Endothelial cell of umbilical vein (primary cell): ENCODE measurements around the gene BLOC1S6. TPM values are rescaled to one million over a fixed set of nuclear protein-coding genes. Genes with fewer than 3 reads are reported as not detected.

ENCODE experiments used
- BruUV-seq: library from RNA; stranded (reverse); fragments of 400-500 nt; replicated peaks from 2 replicates; lab custom pipeline; 2021; lab: Mats Ljungman, UMichigan
- CTCF ChIA-PET: fragments of 300-600, 350-600 bp; sonication (Branson Sonifier 250); formaldehyde crosslinking; loops from one replicate; lab custom pipeline; 2021; ENCODE audit warnings: antibody characterized with exemption, inconsistent platforms; lab: Charles Lee
- POLR2A ChIA-PET: fragments of 300-600, 350-600 bp; sonication (Branson Sonifier 250); formaldehyde crosslinking; loops from one replicate; lab custom pipeline; 2021; ENCODE audit warnings: antibody characterized with exemption, inconsistent platforms; lab: Charles Lee
- DNase-seq: peaks from one replicate; pipeline ENCODE4 v3.0.0-alpha.2; 2011; ENCODE audit warnings: low read depth, low spot score
- FAIRE-seq: peaks from 2 replicates; lab custom pipeline; 2011; peaks lifted over from hg19 to GRCh38; lab: Jason Lieb, UNC
- H2AFZ ChIP-seq: 2 replicates; pipeline ENCODE4 v1.6.0; 2012; ENCODE audit warnings: low read depth, low read length, control low read depth, inconsistent platforms
- H3K27ac ChIP-seq: 2 replicates; pipeline ENCODE4 v1.5.1; 2011; ENCODE audit warnings: low read depth, mild to moderate bottlenecking, control low read depth, low read length, moderate library complexity; ENCODE audit not compliant: insufficient read depth
- H3K27me3 ChIP-seq, 2 experiments: 2 replicates each; pipeline versions ENCODE4 v1.6.0 to v1.6.1; 2011; ENCODE audit warnings: low read length in 2 of 2, mixed read lengths in 1 of 2; ENCODE audit not compliant: control insufficient read depth in 2 of 2, insufficient read depth in 2 of 2
- H3K36me3 ChIP-seq, 2 experiments: 2 replicates in 1 of 2; 3 replicates in 1 of 2; pipeline ENCODE4 v1.5.1; 2011; ENCODE audit warnings: low read length in 2 of 2, mild to moderate bottlenecking in 1 of 2, moderate library complexity in 1 of 2; ENCODE audit not compliant: control insufficient read depth in 2 of 2, insufficient read depth in 2 of 2; ENCODE audit errors: extremely low read depth in 1 of 2
- H3K4me1 ChIP-seq: 3 replicates; pipeline ENCODE4 v1.5.1; 2011; ENCODE audit warnings: mild to moderate bottlenecking, low read length; ENCODE audit not compliant: control insufficient read depth, insufficient read depth; ENCODE audit errors: extremely low read depth
- H3K4me2 ChIP-seq: 2 replicates; pipeline ENCODE4 v1.6.1; 2011; ENCODE audit warnings: low read length, control low read depth, mixed read lengths; ENCODE audit not compliant: insufficient read depth
- H3K4me3 ChIP-seq, 3 experiments: fragments of 200-600 bp in 1 of 3; sonication (generic), shearing (Covaris generic) in 1 of 3; replicated peaks in 1 of 3; 2 replicates each; pipeline ENCODE4 v1.5.1; 2011 to 2016; ENCODE audit warnings: control low read depth in 3 of 3, low read length in 3 of 3, mild to moderate bottlenecking in 2 of 3, inconsistent platforms in 1 of 3, low read depth in 1 of 3, moderate library complexity in 1 of 3; ENCODE audit not compliant: insufficient read depth in 1 of 3
- H3K79me2 ChIP-seq: 2 replicates; pipeline ENCODE4 v1.6.0; 2012; ENCODE audit warnings: low read length, inconsistent platforms; ENCODE audit not compliant: control insufficient read depth, insufficient read depth
- H3K9ac ChIP-seq: replicated peaks from 2 replicates; pipeline ENCODE3; 2011; ENCODE audit warnings: low read length, control low read depth; ENCODE audit not compliant: insufficient read depth; ENCODE audit errors: extremely low read depth
- H3K9me1 ChIP-seq: replicated peaks from 3 replicates; pipeline ENCODE4 v1.6.0; 2011; ENCODE audit warnings: mild to moderate bottlenecking, low read length; ENCODE audit not compliant: control insufficient read depth, insufficient read depth; ENCODE audit errors: extremely low read depth
- H3K9me3 ChIP-seq: replicated peaks from 2 replicates; pipeline ENCODE4 v1.5.1; 2012; ENCODE audit warnings: low read length, inconsistent platforms; ENCODE audit not compliant: control insufficient read depth, insufficient read depth
- H4K20me1 ChIP-seq: replicated peaks from 2 replicates; pipeline ENCODE3; 2011; ENCODE audit warnings: mild to moderate bottlenecking, low read length; ENCODE audit not compliant: control insufficient read depth, insufficient read depth; ENCODE audit errors: extremely low read depth
- EZH2 ChIP-seq: IDR thresholded peaks from 2 replicates; pipeline ENCODE4 v1.6.1; 2012; ENCODE audit warnings: borderline replicate concordance, low read depth, mild to moderate bottlenecking, moderate library complexity, low read length, inconsistent platforms; ENCODE audit not compliant: severe bottlenecking
- FOS ChIP-seq: IDR thresholded peaks from 2 replicates; pipeline ENCODE4 v1.6.1; 2011; ENCODE audit warnings: mild to moderate bottlenecking, low read length, moderate library complexity, borderline replicate concordance; ENCODE audit not compliant: insufficient read depth
- GATA2 ChIP-seq: IDR thresholded peaks from 2 replicates; pipeline ENCODE4 v1.7.0; 2011; ENCODE audit warnings: low read depth, mild to moderate bottlenecking, moderate library complexity, mixed read lengths, low read length; ENCODE audit not compliant: insufficient read length, insufficient read depth
- JUN ChIP-seq: IDR thresholded peaks from 2 replicates; pipeline ENCODE4 v1.6.1; 2011; ENCODE audit warnings: borderline replicate concordance, low read depth; ENCODE audit not compliant: insufficient read length, insufficient read depth
- MYC ChIP-seq: IDR thresholded peaks from one replicate; pipeline ENCODE4 v1.6.1; 2011; ENCODE audit warnings: mild to moderate bottlenecking, low read depth, low read length
- POLR2A ChIP-seq: IDR thresholded peaks from 2 replicates; pipeline ENCODE4 v1.6.1; 2012; ENCODE audit warnings: low read depth, mild to moderate bottlenecking, control low read depth, low read length
- POLR2AphosphoS5 ChIP-seq: IDR thresholded peaks from 2 replicates; pipeline ENCODE4 v1.6.1; 2012; ENCODE audit warnings: low read depth, mild to moderate bottlenecking, control low read depth, low read length, moderate library complexity; ENCODE audit not compliant: insufficient read depth
- dilution Hi-C: fragments of 300-500 bp; cut with MboI; formaldehyde crosslinking; loops from one replicate; pipeline ENCODE4 v1.15.0; 2019; ENCODE audit warnings: low sequenced_read_pairs; ENCODE audit not compliant: extremely low pct_ligation_motif_present
- intact Hi-C: fragments of 100-400 bp; cut with micrococcal nuclease; formaldehyde crosslinking; loops from one replicate; pipeline ENCODE4 v1.10.0; 2022
- polyA plus RNA-seq, 4 experiments: library from polyadenylated mRNA; depleted of rRNA in 3 of 4; stranded (reverse) in 3 of 4; unstranded in 1 of 4; fragments of >200 nt; gene quantifications; 2 replicates each; pipeline versions ENCODE4 v1.2.1 to v1.2.3, GENCODE V29; 2011 to 2012; ENCODE audit warnings: missing spikeins in 1 of 4
- total RNA-seq: library from RNA; stranded (reverse); gene quantifications from 2 replicates; pipeline ENCODE4 v1.2.3, GENCODE V29; 2021
- TF ChIP-seq, protein P1 (sequence below): IDR thresholded peaks from 2 replicates; pipeline ENCODE4 v1.6.1; 2011; ENCODE audit not compliant: insufficient read depth, insufficient read length
- TF ChIP-seq, protein P2 (sequence below), 2 donors: IDR thresholded peaks; 1 replicate in 1 of 2; 2 replicates in 1 of 2; pipeline ENCODE4 v1.5.1; 2011; ENCODE audit warnings: low read length in 2 of 2, mild to moderate bottlenecking in 2 of 2, moderate library complexity in 2 of 2, control low read depth in 1 of 2, inconsistent platforms in 1 of 2, low read depth in 1 of 2; ENCODE audit not compliant: insufficient read depth in 1 of 2; ENCODE audit errors: extremely low read depth in 1 of 2

Gene BLOC1S6
- total and polyA plus RNA-seq, 2 donors (not counting 3 experiments of a cell fraction or from before 2014, with no cell fraction given), result 8.2 to 39.2 TPM

- no peaks in the 10 kb centered on the region for H3K36me3 ChIP-seq
- DNase-seq (peak; percentile 13), FAIRE-seq (no peak)
- H3K4me2 ChIP-seq, result peak overlapping the region; percentile 82
- POLR2A ChIA-PET, result interaction anchor here (1.5 kb wide), 1 partner anchor 11 kb away, joined by 4 read pairs; no protein-coding TSS in a partner anchor
- dilution Hi-C loops (no loop called here), intact Hi-C loops (loop anchor here (2.0 kb wide), 3 partner anchors 29 to 385 kb away; partner anchors contain the start of gene SQOR)
- peaks cover 2 to 4% of the 10 kb centered on the region in 2 experiments for H3K27me3 ChIP-seq
- no peaks in the 10 kb centered on the region for H3K9me1 ChIP-seq
- no peak overlapping the region for H3K27ac ChIP-seq
- peak overlapping the region in 2 of 3 experiments; percentile 90 to 98 for H3K4me3 ChIP-seq
- BruUV-seq, result no TSS peak
- no peak overlapping the region for H3K9ac ChIP-seq
- CTCF ChIA-PET, result interaction anchor here (1.0 to 6.0 kb wide), 8 partner anchors 10 to 128 kb away, joined by 3 to 47 read pairs (median 7); no protein-coding TSS in a partner anchor
- TF ChIP-seq GATA2, result no peak
- no peak overlapping the region for H2AFZ ChIP-seq
- no peaks in the 10 kb centered on the region for H4K20me1 ChIP-seq
- peaks cover 30% of the 10 kb centered on the region for H3K79me2 ChIP-seq
- H3K4me1 ChIP-seq, result peaks cover 23% of the 10 kb centered on the region
- no peaks in the 10 kb centered on the region for H3K9me3 ChIP-seq
Observed at GRCh38 chr15:45586125-45586524, 1.1 kb upstream of the BLOC1S6 start.

- TF ChIP-seq EZH2 (no peak), GATA2 (no peak), JUN (no peak), FOS (no peak), POLR2A (no peak), POLR2AphosphoS5 (no peak), MYC (no peak)
- TF ChIP-seq, protein P1, sequence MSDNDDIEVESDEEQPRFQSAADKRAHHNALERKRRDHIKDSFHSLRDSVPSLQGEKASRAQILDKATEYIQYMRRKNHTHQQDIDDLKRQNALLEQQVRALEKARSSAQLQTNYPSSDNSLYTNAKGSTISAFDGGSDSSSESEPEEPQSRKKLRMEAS, result no peak
- TF ChIP-seq, protein P2, sequence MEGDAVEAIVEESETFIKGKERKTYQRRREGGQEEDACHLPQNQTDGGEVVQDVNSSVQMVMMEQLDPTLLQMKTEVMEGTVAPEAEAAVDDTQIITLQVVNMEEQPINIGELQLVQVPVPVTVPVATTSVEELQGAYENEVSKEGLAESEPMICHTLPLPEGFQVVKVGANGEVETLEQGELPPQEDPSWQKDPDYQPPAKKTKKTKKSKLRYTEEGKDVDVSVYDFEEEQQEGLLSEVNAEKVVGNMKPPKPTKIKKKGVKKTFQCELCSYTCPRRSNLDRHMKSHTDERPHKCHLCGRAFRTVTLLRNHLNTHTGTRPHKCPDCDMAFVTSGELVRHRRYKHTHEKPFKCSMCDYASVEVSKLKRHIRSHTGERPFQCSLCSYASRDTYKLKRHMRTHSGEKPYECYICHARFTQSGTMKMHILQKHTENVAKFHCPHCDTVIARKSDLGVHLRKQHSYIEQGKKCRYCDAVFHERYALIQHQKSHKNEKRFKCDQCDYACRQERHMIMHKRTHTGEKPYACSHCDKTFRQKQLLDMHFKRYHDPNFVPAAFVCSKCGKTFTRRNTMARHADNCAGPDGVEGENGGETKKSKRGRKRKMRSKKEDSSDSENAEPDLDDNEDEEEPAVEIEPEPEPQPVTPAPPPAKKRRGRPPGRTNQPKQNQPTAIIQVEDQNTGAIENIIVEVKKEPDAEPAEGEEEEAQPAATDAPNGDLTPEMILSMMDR (IDR thresholded peaks at IDR 0.05; ENCODE audit: extremely low read depth in 1 of 2, insufficient read depth in 1 of 2, low read depth in 1 of 2, low read length in 2 of 2), result no peak
- H3K9ac ChIP-seq, result peak overlapping the region; percentile 95
- FAIRE-seq (no peak), DNase-seq (no peak)
- H3K9me1 ChIP-seq, result no peaks in the 10 kb centered on the region
- H3K36me3 ChIP-seq, result no peaks in the 10 kb centered on the region
- H3K9me3 ChIP-seq, result no peaks in the 10 kb centered on the region
- intact Hi-C loops (loop anchor here (1.0 to 2.0 kb wide), 6 partner anchors 28 to 386 kb away; partner anchors contain the start of genes SLC30A4 and SQOR), dilution Hi-C loops (no loop called here)
- H3K79me2 ChIP-seq, result peaks cover 33% of the 10 kb centered on the region
- peak overlapping the region; percentile 82 for H3K4me2 ChIP-seq
- no peaks in the 10 kb centered on the region for H4K20me1 ChIP-seq
- H2AFZ ChIP-seq, result peak overlapping the region; percentile 79
- POLR2A ChIA-PET, result interaction anchor here (0.6 to 1.5 kb wide), 2 partner anchors 11 to 184 kb away, joined by 3 to 4 read pairs; a partner anchor contains a TSS
- peaks cover 2 to 4% of the 10 kb centered on the region in 2 experiments for H3K27me3 ChIP-seq
- H3K27ac ChIP-seq, result peak overlapping the region; percentile 83
- H3K4me1 ChIP-seq, result peaks cover 23% of the 10 kb centered on the region
- CTCF ChIA-PET, result interaction anchor here (0.9 to 6.0 kb wide), 9 partner anchors 9 to 129 kb away, joined by 3 to 47 read pairs (median 5); no protein-coding TSS in a partner anchor
- peak overlapping the region; percentile 35 to 98 (median 90) for H3K4me3 ChIP-seq
- TSS peak; percentile 87 for BruUV-seq
Observed at GRCh38 chr15:45586601-45587094, 531 bp upstream of the BLOC1S6 start.
